HG02588 (cell line): ENCODE results near the gene MRNIP.

Experiments
- ATAC-seq: cut with Tn5 transposase; IDR thresholded peaks from one replicate; pipeline ENCODE4 v1.9.1; 2021; ENCODE audit warnings: mild to moderate bottlenecking, moderate library complexity; ENCODE audit not compliant: unreplicated experiment

The MRNIP gene

GRCh38 chr5:179822444-179822990, 36.1 kb downstream of the MRNIP start:
- ATAC-seq: no peak

GRCh38 chr5:179822059-179822432, 36.6 kb downstream of the MRNIP start:
- no peak for ATAC-seq

GRCh38 chr5:179821298-179822058, 37.1 kb downstream of the MRNIP start:
- peak; percentile 39 for ATAC-seq

- peak; percentile 35 for ATAC-seq
Measured at GRCh38 chr5:179820483-179821297, 37.9 kb downstream of the MRNIP start, which contains the start of gene SQSTM1. SQSTM1 (plus strand) TSS chr5:179820905; CDS start chr5:179820937, 32 bp downstream.

GRCh38 chr5:179820127-179820482, 38.5 kb downstream of the MRNIP start:
- no peak for ATAC-seq

- no peak for ATAC-seq
Measured at GRCh38 chr5:179819296-179820126, 39.1 kb downstream of the MRNIP start.

- ATAC-seq: peak; percentile 61
Measured at GRCh38 chr5:179818746-179819295, 39.8 kb downstream of the MRNIP start.

- ATAC-seq: no peak
Measured at GRCh38 chr5:179817890-179818745, 40.5 kb downstream of the MRNIP start.

GRCh38 chr5:179817470-179817840, 41.2 kb downstream of the MRNIP start:
- ATAC-seq: no peak

- ATAC-seq: no peak
Measured at GRCh38 chr5:179816796-179817469, 41.7 kb downstream of the MRNIP start.

GRCh38 chr5:179816401-179816795, 42.2 kb downstream of the MRNIP start:
- ATAC-seq: no peak

GRCh38 chr5:179815491-179816249, 42.9 kb downstream of the MRNIP start:
- ATAC-seq: no peak

- no peak for ATAC-seq
Measured at GRCh38 chr5:179814090-179814489, 44.5 kb downstream of the MRNIP start.

GRCh38 chr5:179812997-179813607, 45.5 kb downstream of the MRNIP start:
- ATAC-seq: no peak

GRCh38 chr5:179812135-179812825, 46.3 kb downstream of the MRNIP start:
- no peak for ATAC-seq

GRCh38 chr5:179806250-179807048, 52.2 kb downstream of the MRNIP start, which contains the start of gene MGAT4B:
MGAT4B (minus strand) TSS chr5:179806866; CDS start chr5:179806583, 283 bp downstream.
- ATAC-seq: peak; percentile 76
